ENCODE data around the gene HACD3.

- no peak for TF ChIP-seq RAD51 (IDR thresholded peaks at IDR 0.05; ENCODE audit: borderline replicate concordance)
- no peak for TF ChIP-seq KDM5B (CRISPR knock-in tag; IDR thresholded peaks at IDR 0.05; ENCODE audit: borderline replicate concordance)
- no peak for TF ChIP-seq ZBTB1 (CRISPR knock-in tag; IDR thresholded peaks at IDR 0.05; ENCODE audit: borderline replicate concordance)
Observed at GRCh38 chr15:65561934-65562333, 31.7 kb downstream of the HACD3 start.

Data from HepG2 (cell line).